Prostate gland (tissue), 2 donors: ENCODE data around the gene GIPC1. TPM values are rescaled to one million over a fixed set of nuclear protein-coding genes. Genes with fewer than 3 reads are reported as not detected.

ENCODE experiments used
- DNase-seq: peaks from one replicate; pipeline ENCODE4 v3.0.0-alpha.2; 2019; ENCODE audit warnings: low spot score
- H3K27ac ChIP-seq, 2 donors: fragments of 200-600 bp; sonication (generic); 2 replicates each; pipeline ENCODE4 v1.5.1; 2017 to 2019
- H3K27me3 ChIP-seq: fragments of 200-600 bp; sonication (generic); replicated peaks from 2 replicates; pipeline ENCODE4 v1.5.1; 2019; ENCODE audit not compliant: insufficient read depth
- H3K36me3 ChIP-seq, 2 donors: fragments of 200-600 bp; sonication (generic); 1 replicate in 1 of 2; 2 replicates in 1 of 2; pipeline versions ENCODE4 v1.5.1 to v1.8.1; 2017 to 2019
- H3K4me1 ChIP-seq: fragments of 200-600 bp; sonication (generic); replicated peaks from 2 replicates; pipeline ENCODE4 v1.5.1; 2019
- H3K4me3 ChIP-seq, 2 donors: fragments of 200-600 bp; sonication (generic); 2 replicates each; pipeline ENCODE4 v1.5.1; 2017 to 2019
- H3K9me3 ChIP-seq: fragments of 200-600 bp; sonication (generic); 2 replicates; pipeline ENCODE4 v1.5.1; 2017
- CTCF ChIP-seq, 4 experiments: fragments of 200-600 bp in 2 of 4; fragments of 450-650 bp in 2 of 4; sonication (generic) in 2 of 4; IDR thresholded peaks; 1 replicate in 3 of 4; 2 replicates in 1 of 4; pipeline ENCODE4 v1.5.1; 2016 to 2019; ENCODE audit warnings: antibody characterized with exemption in 4 of 4, mild to moderate bottlenecking in 2 of 4, moderate library complexity in 2 of 4
- POLR2A ChIP-seq: fragments of 450-650 bp; IDR thresholded peaks from one replicate; pipeline ENCODE4 v1.6.1; 2016; ENCODE audit warnings: antibody characterized with exemption, mild to moderate bottlenecking
- POLR2AphosphoS5 ChIP-seq: sonication (generic); formaldehyde crosslinking; IDR thresholded peaks from one replicate; pipeline ENCODE4 v1.6.1; 2017; ENCODE audit warnings: antibody characterized with exemption
- WGBS: methylation state at CpG from one replicate; pipeline ENCODE4 v1.1.5; 2018; 5-methylcytosine and 5-hydroxymethylcytosine counted together
- intact Hi-C: fragments of 100-400 bp; cut with DNase I; formaldehyde crosslinking; loops from one replicate; pipeline ENCODE4 v1.14.2; 2022
- total RNA-seq, 2 donors: library from RNA; depleted of rRNA; stranded (reverse); fragments of >200 nt; gene quantifications; one replicate each; pipeline ENCODE4 v1.1.0, GENCODE V29; 2016

GIPC1 gene
- total RNA-seq, 2 donors from 2014 or later = 71.8 to 101 TPM

GRCh38 chr19:14472202-14472938 lies 23.6 kb downstream of the GIPC1 start:
- no peaks in the 10 kb centered on the region for H3K9me3 ChIP-seq
- no peak for DNase-seq
- 8% methylated on average over 59 of the region's 66 CpGs for WGBS
- peak; percentile 21 for TF ChIP-seq POLR2AphosphoS5
- TF ChIP-seq CTCF (IDR thresholded peaks at IDR 0.05) = peak; percentile 85 to 95 (median 90)
- no peak for TF ChIP-seq POLR2A
- no peaks in the 10 kb centered on the region for H3K27me3 ChIP-seq
- H3K36me3 ChIP-seq = no peaks in the 10 kb centered on the region
- H3K4me1 ChIP-seq = peaks cover 10% of the 10 kb centered on the region
- no peak overlapping the region for H3K4me3 ChIP-seq
- intact Hi-C loops = loop anchor here (10.0 kb wide), 1 partner anchor 328 kb away; no protein-coding TSS in a partner anchor
- H3K27ac ChIP-seq = no peak overlapping the region

- intact Hi-C loops = loop anchor here (10.0 kb wide), 1 partner anchor 327 kb away; no protein-coding TSS in a partner anchor
These were observed 24.3 kb downstream of the GIPC1 start for GRCh38 chr19:14471436-14472187.

GRCh38 chr19:14470031-14470876 lies 25.7 kb downstream of the GIPC1 start:
- Histone ChIP-seq H3K27me3 (no peaks in the 10 kb centered on the region), H3K9me3 (no peaks in the 10 kb centered on the region), H3K36me3 (no peaks in the 10 kb centered on the region), H3K27ac (no peak overlapping the region), H3K4me1 (peaks cover 10% of the 10 kb centered on the region), H3K4me3 (no peak overlapping the region)
- TF ChIP-seq CTCF (IDR thresholded peaks at IDR 0.05) = no peak
- DNase-seq = no peak
- intact Hi-C loops = loop anchor here (10.0 kb wide), 1 partner anchor 325 kb away; no protein-coding TSS in a partner anchor
- WGBS = 82% methylated on average over 32 of the region's 32 CpGs

More at GRCh38 chr19:14471436-14472187, 24.3 kb downstream of the GIPC1 start:
- H3K27me3 ChIP-seq = no peaks in the 10 kb centered on the region
- WGBS = 78% methylated on average over 46 of the region's 46 CpGs
- no peak overlapping the region for H3K27ac ChIP-seq
- TF ChIP-seq CTCF (IDR thresholded peaks at IDR 0.05) = no peak
- no peak for TF ChIP-seq POLR2A
- TF ChIP-seq POLR2AphosphoS5 = no peak
- H3K9me3 ChIP-seq = no peaks in the 10 kb centered on the region
- peaks cover 10% of the 10 kb centered on the region for H3K4me1 ChIP-seq
- DNase-seq = no peak
- H3K4me3 ChIP-seq = no peak overlapping the region
- H3K36me3 ChIP-seq = no peaks in the 10 kb centered on the region

GRCh38 chr19:14467816-14468215 lies 28.1 kb downstream of the GIPC1 start:
- no peak for TF ChIP-seq CTCF (IDR thresholded peaks at IDR 0.05)
- TF ChIP-seq POLR2AphosphoS5 = no peak
- no peak for TF ChIP-seq POLR2A
- Histone ChIP-seq H3K36me3 (peaks cover 9 to 10% of the 10 kb centered on the region in 2 donors), H3K27ac (no peak overlapping the region), H3K9me3 (no peaks in the 10 kb centered on the region), H3K4me1 (peaks cover 6% of the 10 kb centered on the region), H3K4me3 (no peak overlapping the region), H3K27me3 (no peaks in the 10 kb centered on the region)
- WGBS = 63% methylated on average over 9 of the region's 9 CpGs
- intact Hi-C loops = no loop called here
- DNase-seq = no peak
